Activated CD8-positive, alpha-beta T cell treated with anti-CD3 and anti-CD28 coated beads, Interleukin-2, amount 10 ng/mL, durations not matched to agents 7 days and 5 days (primary cell): ENCODE results near the gene LBX2. TPM values are rescaled to one million over a fixed set of nuclear protein-coding genes. Genes with fewer than 3 reads are reported as not detected.

ENCODE experiments used
- ATAC-seq: fragments of 150-1000 bp; cut with Tn5 transposase; one replicate; pipeline ENCODE4 v1.10.0; 2021; ENCODE audit warnings: moderate library complexity
- CTCF ChIA-PET: fragments of 350-600 bp; sonication (Branson Sonifier 250); formaldehyde crosslinking; loops from one replicate; lab custom pipeline; 2021; ENCODE audit warnings: antibody characterized with exemption; lab: Charles Lee
- POLR2A ChIA-PET: fragments of 350-600 bp; sonication (Branson Sonifier 250); formaldehyde crosslinking; loops from one replicate; lab custom pipeline; 2021; ENCODE audit warnings: antibody characterized with exemption; lab: Charles Lee
- DNase-seq: peaks from one replicate; pipeline ENCODE4 v3.0.0-alpha.2; 2020
- H3K27ac Mint-ChIP-seq: one replicate; pipeline ENCODE4 v1.8.0; 2021; ENCODE audit warnings: mild to moderate bottlenecking, mixed read lengths
- H3K27me3 Mint-ChIP-seq: one replicate; pipeline ENCODE4 v1.8.0; 2021; ENCODE audit warnings: low read depth, mixed read lengths
- H3K36me3 Mint-ChIP-seq: one replicate; pipeline ENCODE4 v1.8.0; 2021; ENCODE audit warnings: low read depth, mixed read lengths
- H3K4me1 Mint-ChIP-seq: one replicate; pipeline ENCODE4 v1.8.0; 2021; ENCODE audit warnings: low read depth, mixed read lengths
- H3K4me3 Mint-ChIP-seq: one replicate; pipeline ENCODE4 v1.8.0; 2021; ENCODE audit warnings: mild to moderate bottlenecking, mixed read lengths
- H3K9me3 Mint-ChIP-seq: one replicate; pipeline ENCODE4 v1.8.0; 2022; ENCODE audit warnings: mixed read lengths; ENCODE audit not compliant: insufficient read depth
- total RNA-seq, 2 experiments: library from RNA; stranded (reverse); gene quantifications; one replicate each; pipeline ENCODE4 v1.2.3, GENCODE V29; 2021

LBX2 gene
- total RNA-seq, 2 experiments from 2014 or later: 0.32 to 0.68 TPM

GRCh38 chr2:74534411-74534810, 35.0 kb upstream of the LBX2 start:
- no peak for DNase-seq
- POLR2A ChIA-PET: no interaction called here

GRCh38 chr2:74533464-74533863, 34.1 kb upstream of the LBX2 start:
- Mint-ChIP-seq H3K4me1 (peaks cover 33% of the 10 kb centered on the region), H3K4me3 (no peak overlapping the region), H3K27ac (no peak overlapping the region), H3K36me3 (peaks cover 30% of the 10 kb centered on the region), H3K27me3 (peaks cover 15% of the 10 kb centered on the region), H3K9me3 (no peaks in the 10 kb centered on the region)
- CTCF ChIA-PET: interaction anchor here (1.4 to 5.0 kb wide), 5 partner anchors 12 to 77 kb away, joined by 3 to 76 read pairs (median 23); partner anchors contain the start of genes CCDC142, PCGF1 and TTC31
- ATAC-seq (no peak), DNase-seq (no peak)
- POLR2A ChIA-PET: interaction anchor here (0.6 to 1.4 kb wide), 2 partner anchors 18 to 595 kb away, joined by 4 read pairs; no protein-coding TSS in a partner anchor

More at GRCh38 chr2:74534411-74534810, 35.0 kb upstream of the LBX2 start:
- CTCF ChIA-PET: interaction anchor here (1.4 to 4.9 kb wide), 2 partner anchors 53 to 78 kb away, joined by 3 to 74 read pairs; no protein-coding TSS in a partner anchor
- Mint-ChIP-seq H3K27me3 (peaks cover 25% of the 10 kb centered on the region), H3K4me3 (no peak overlapping the region), H3K9me3 (no peaks in the 10 kb centered on the region), H3K27ac (no peak overlapping the region), H3K4me1 (peaks cover 39% of the 10 kb centered on the region), H3K36me3 (peaks cover 26% of the 10 kb centered on the region)
- no peak for ATAC-seq

GRCh38 chr2:74532222-74532621, 32.8 kb upstream of the LBX2 start:
- no peaks in the 10 kb centered on the region for H3K9me3 Mint-ChIP-seq
- CTCF ChIA-PET: interaction anchor here (0.7 to 5.0 kb wide), 32 partner anchors 8 to 282 kb away, joined by 3 to 76 read pairs (median 5); partner anchors contain the start of genes C2orf81, CCDC142, INO80B and LBX2
- peaks cover 43% of the 10 kb centered on the region for H3K36me3 Mint-ChIP-seq
- POLR2A ChIA-PET: interaction anchor here (0.8 to 5.1 kb wide), 9 partner anchors 19 to 78 kb away, joined by 3 to 33 read pairs (median 5); partner anchors contain the start of genes CCDC142, INO80B, MRPL53 and TTC31
- peak overlapping the region; percentile 95 for H3K4me3 Mint-ChIP-seq
- H3K4me1 Mint-ChIP-seq: peaks cover 38% of the 10 kb centered on the region
- ATAC-seq: no peak
- peak overlapping the region; percentile 46 for H3K27ac Mint-ChIP-seq
- DNase-seq: no peak
- H3K27me3 Mint-ChIP-seq: peaks cover 4% of the 10 kb centered on the region

- DNase-seq: no peak
- Mint-ChIP-seq H3K4me3 (peak overlapping the region; percentile 95), H3K9me3 (no peaks in the 10 kb centered on the region), H3K27ac (peak overlapping the region; percentile 46), H3K4me1 (peaks cover 41% of the 10 kb centered on the region), H3K27me3 (no peaks in the 10 kb centered on the region), H3K36me3 (peaks cover 48% of the 10 kb centered on the region)
- no peak for ATAC-seq
- CTCF ChIA-PET: interaction anchor here (0.7 to 5.0 kb wide), 32 partner anchors 9 to 281 kb away, joined by 3 to 76 read pairs (median 5); partner anchors contain the start of genes C2orf81, CCDC142, INO80B and LBX2
- POLR2A ChIA-PET: interaction anchor here (0.8 to 5.1 kb wide), 14 partner anchors 8 to 77 kb away, joined by 3 to 33 read pairs (median 6); partner anchors contain the start of genes CCDC142, INO80B, MRPL53 and TTC31
Observed at GRCh38 chr2:74531666-74532065, 32.3 kb upstream of the LBX2 start.

GRCh38 chr2:74530239-74531187, 31.1 kb upstream of the LBX2 start:
- H3K36me3 Mint-ChIP-seq: peaks cover 56% of the 10 kb centered on the region
- ChIA-PET CTCF (interaction anchor here (0.7 to 5.0 kb wide), 23 partner anchors 11 to 259 kb away, joined by 3 to 76 read pairs (median 7); partner anchors contain the start of genes CCDC142, INO80B, LBX2 and PCGF1), POLR2A (interaction anchor here (0.6 to 5.1 kb wide), 24 partner anchors 8 to 383 kb away, joined by 3 to 33 read pairs (median 5); partner anchors contain the start of genes CCDC142, INO80B, MOB1A and MRPL53)
- peaks cover 50% of the 10 kb centered on the region for H3K4me1 Mint-ChIP-seq
- H3K9me3 Mint-ChIP-seq: no peaks in the 10 kb centered on the region
- DNase-seq (peak; percentile 64), ATAC-seq (peak; percentile 24)
- no peaks in the 10 kb centered on the region for H3K27me3 Mint-ChIP-seq
- peak overlapping the region; percentile 95 for H3K4me3 Mint-ChIP-seq
- peak overlapping the region; percentile 93 for H3K27ac Mint-ChIP-seq

GRCh38 chr2:74529357-74530238, 30.2 kb upstream of the LBX2 start, which contains the start of the genes AUP1 and HTRA2:
AUP1 (minus strand) TSS chr2:74529706; CDS start chr2:74529629, 77 bp downstream.
HTRA2 (plus strand) TSS chr2:74529933; CDS start chr2:74530007, 74 bp downstream.
- POLR2A ChIA-PET: interaction anchor here (0.7 to 5.1 kb wide), 24 partner anchors 9 to 558 kb away, joined by 3 to 33 read pairs (median 4); partner anchors contain the start of genes CCDC142, INO80B, LBX2 and MOB1A

GRCh38 chr2:74528600-74529356, 29.4 kb upstream of the LBX2 start:
- Mint-ChIP-seq H3K27me3 (no peaks in the 10 kb centered on the region), H3K4me3 (peak overlapping the region; percentile 95), H3K27ac (peak overlapping the region; percentile 93), H3K4me1 (peaks cover 50% of the 10 kb centered on the region), H3K9me3 (no peaks in the 10 kb centered on the region), H3K36me3 (peaks cover 59% of the 10 kb centered on the region)
- ChIA-PET POLR2A (interaction anchor here (0.9 to 5.1 kb wide), 18 partner anchors 8 to 557 kb away, joined by 3 to 33 read pairs (median 5); partner anchors contain the start of genes CCDC142, INO80B, LBX2 and MRPL53), CTCF (interaction anchor here (0.8 to 5.0 kb wide), 11 partner anchors 9 to 73 kb away, joined by 3 to 76 read pairs (median 5); partner anchors contain the start of genes CCDC142, INO80B, LBX2 and PCGF1)
- ATAC-seq: peak; percentile 7
- DNase-seq: peak; percentile 50

More at GRCh38 chr2:74529357-74530238, 30.2 kb upstream of the LBX2 start, which contains the start of the genes AUP1 and HTRA2:
- Mint-ChIP-seq H3K27ac (peak within 1 kb of the TSS; percentile 93), H3K9me3 (no peaks in the 10 kb centered on the region), H3K36me3 (peaks cover 59% of the 10 kb centered on the region), H3K4me1 (peaks cover 50% of the 10 kb centered on the region), H3K27me3 (no peaks in the 10 kb centered on the region), H3K4me3 (peak within 1 kb of the TSS; percentile 95)
- ATAC-seq (peak; percentile 92), DNase-seq (peak; percentile 97)
- CTCF ChIA-PET: interaction anchor here (0.8 to 5.0 kb wide), 15 partner anchors 10 to 74 kb away, joined by 3 to 76 read pairs (median 5); partner anchors contain the start of genes CCDC142, INO80B, LBX2 and PCGF1

GRCh38 chr2:74527741-74528140, 28.3 kb upstream of the LBX2 start:
- CTCF ChIA-PET: interaction anchor here (2.7 to 4.5 kb wide), 2 partner anchors 21 to 59 kb away, joined by 9 to 41 read pairs; partner anchors contain the start of gene PCGF1
- no peak for ATAC-seq
- no peaks in the 10 kb centered on the region for H3K27me3 Mint-ChIP-seq
- POLR2A ChIA-PET: interaction anchor here (1.9 to 5.1 kb wide), 2 partner anchors 46 kb away, joined by 7 to 33 read pairs; partner anchors contain the start of genes CCDC142 and TTC31
- peaks cover 54% of the 10 kb centered on the region for H3K4me1 Mint-ChIP-seq
- no peak for DNase-seq
- H3K9me3 Mint-ChIP-seq: no peaks in the 10 kb centered on the region
- peak overlapping the region; percentile 60 for H3K27ac Mint-ChIP-seq
- peaks cover 55% of the 10 kb centered on the region for H3K36me3 Mint-ChIP-seq
- H3K4me3 Mint-ChIP-seq: peak overlapping the region; percentile 95

- no peak for ATAC-seq
- H3K9me3 Mint-ChIP-seq: no peaks in the 10 kb centered on the region
- CTCF ChIA-PET: interaction anchor here (1.0 to 4.5 kb wide), 5 partner anchors 10 to 60 kb away, joined by 3 to 41 read pairs (median 4); partner anchors contain the start of genes CCDC142 and TTC31
- peaks cover 7% of the 10 kb centered on the region for H3K27me3 Mint-ChIP-seq
- H3K4me3 Mint-ChIP-seq: no peak overlapping the region
- peaks cover 46% of the 10 kb centered on the region for H3K4me1 Mint-ChIP-seq
- H3K27ac Mint-ChIP-seq: no peak overlapping the region
- no peak for DNase-seq
- POLR2A ChIA-PET: interaction anchor here (1.1 to 1.9 kb wide), 3 partner anchors 12 to 45 kb away, joined by 3 to 7 read pairs (median 4); partner anchors contain the start of genes CCDC142 and TTC31
- peaks cover 45% of the 10 kb centered on the region for H3K36me3 Mint-ChIP-seq
Observed at GRCh38 chr2:74526649-74527230, 27.3 kb upstream of the LBX2 start.
